ENCODE results near the gene UPF2.

The UPF2 gene

DNA sequence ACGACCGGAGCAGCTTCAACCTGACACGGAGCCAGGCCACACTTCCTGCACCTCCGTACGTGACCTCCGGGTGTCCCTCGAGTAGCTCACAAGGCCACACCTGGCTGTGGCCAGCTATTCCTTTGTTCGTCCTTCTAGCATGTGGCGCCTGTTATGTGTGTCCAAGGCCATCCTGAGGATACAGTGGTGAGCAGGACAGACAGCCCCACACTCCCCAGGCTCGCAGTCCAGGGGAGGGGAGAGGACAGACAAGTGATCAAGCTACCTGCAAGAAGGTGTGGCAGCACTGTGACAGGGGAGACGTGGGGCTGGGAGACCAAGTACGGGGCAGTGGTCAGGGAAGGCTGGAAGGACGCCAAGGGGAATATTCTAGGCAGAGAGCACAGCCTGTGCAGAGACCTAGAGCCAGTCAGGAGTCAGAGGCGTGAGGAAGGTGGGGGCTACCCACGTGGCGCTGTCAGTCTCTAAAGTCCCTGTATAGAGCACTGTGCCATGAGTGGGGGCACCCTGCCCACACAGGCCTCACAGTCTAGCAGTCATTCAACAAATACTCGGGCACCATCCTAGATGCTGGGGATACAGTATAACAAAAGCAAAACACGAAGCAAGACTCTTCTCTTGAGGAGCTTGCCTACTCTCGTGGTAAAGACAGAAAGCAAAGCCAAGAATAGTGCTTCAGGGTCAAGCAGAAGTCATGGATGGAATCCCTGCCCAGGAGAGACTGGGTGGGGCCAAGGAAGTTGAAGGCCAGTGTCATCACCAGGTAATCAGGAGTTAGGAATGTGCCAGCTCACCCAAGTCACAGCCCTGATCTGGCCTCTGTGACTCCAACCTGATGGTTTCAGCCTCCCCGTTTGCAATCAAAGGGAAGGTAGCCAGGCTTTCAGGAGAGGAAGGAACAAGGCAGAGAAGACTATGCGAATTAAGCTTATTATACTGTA lies 160.9 kb downstream of the UPF2 start:
- DNase-seq, result no peak

DNA sequence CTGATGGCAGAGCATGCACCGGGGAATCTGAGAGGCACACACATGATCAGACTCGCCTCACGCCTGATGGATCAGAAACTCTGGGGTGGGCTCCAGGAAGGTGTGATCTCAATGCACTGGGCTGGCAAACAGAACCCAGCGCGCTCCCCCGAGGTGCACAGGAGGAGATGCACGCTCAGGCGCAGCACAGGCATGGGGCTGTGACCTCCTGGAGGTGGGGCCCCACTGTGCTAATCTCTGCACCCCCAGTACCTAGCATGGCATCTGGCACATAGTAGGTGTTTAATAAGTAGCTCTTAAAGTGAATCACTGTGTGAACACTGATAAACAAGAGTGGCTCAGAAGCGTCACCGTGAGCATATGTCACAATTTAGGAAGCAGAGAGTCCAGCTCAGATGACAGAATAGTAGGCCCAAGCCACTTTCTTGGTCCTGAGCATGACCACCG lies 161.6 kb downstream of the UPF2 start:
- DNase-seq, result no peak

DNA sequence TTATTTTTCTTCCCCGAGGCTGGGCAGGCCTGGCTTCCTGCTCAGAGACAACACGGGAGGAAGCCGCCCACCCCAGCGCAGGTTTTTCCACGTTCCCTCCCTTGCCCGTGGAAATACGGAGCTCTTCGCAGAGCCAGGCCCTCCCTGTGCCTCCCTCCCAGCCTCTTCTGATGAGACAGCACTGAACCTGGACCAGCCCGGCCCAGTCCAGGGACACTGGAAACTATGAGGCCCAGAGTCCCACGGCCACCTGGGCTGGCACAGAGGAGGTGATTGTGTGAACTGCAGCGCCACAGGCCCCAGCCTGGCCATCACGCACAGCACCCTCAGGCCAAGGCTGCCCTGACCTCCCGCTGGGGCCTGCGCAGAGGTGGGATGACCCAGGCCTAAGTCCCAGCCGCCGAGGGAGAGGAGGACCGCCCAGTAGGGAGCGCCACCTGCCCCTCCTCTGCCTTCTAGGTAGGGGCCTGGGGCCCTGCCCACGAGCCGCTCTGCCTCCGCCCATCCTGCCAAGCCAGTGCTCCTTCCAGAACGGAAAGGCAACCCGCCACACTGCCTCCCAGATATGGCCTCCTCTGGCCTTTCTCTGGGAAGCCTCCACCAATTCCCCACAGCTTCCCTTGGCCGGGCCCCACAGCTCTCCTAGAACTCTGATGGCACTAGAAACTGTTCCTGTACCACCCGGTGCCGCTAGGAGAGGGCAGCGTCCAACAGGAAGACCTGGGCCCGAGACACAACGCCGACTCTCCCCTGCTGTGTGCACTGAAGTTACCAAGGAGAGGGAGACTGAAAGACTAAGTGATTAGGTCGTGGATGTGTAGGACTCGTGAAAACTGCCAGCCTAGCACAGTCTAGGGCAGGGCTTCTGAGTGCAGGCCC lies 162.2 kb downstream of the UPF2 start:
- DNase-seq, result no peak

DNA sequence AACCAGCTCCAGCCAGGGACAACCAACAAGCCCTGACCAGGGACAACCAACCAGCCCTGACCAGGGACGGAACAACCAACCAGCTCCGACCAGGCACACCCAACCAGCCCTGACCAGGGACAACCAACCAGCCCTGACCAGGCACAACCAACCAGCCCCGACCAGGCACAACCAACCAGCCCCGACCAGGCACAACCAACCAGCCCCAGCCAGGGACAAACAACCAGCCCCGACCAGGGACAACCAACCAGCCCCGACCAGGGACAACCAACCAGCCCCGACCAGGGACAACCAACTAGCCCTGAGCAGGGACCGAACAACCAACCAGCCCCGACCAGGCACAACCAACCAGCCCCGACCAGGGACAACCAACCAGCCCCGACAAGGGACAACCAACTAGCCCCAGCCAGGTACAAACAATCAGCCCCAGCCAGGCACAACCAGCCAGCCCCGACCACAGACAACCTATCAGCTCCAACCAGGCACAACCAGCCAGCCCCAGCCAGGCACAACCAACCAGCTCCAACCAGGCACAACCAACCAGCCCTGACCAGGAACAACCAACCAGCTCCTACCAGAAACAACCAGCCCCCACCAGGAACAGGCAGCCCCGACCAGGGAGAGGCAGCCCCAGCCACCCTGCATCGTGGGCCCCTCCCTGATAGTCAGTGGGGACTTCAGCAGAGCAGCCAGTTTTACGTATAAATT lies 163.1 kb downstream of the UPF2 start:
- DNase-seq, result no peak

DNA sequence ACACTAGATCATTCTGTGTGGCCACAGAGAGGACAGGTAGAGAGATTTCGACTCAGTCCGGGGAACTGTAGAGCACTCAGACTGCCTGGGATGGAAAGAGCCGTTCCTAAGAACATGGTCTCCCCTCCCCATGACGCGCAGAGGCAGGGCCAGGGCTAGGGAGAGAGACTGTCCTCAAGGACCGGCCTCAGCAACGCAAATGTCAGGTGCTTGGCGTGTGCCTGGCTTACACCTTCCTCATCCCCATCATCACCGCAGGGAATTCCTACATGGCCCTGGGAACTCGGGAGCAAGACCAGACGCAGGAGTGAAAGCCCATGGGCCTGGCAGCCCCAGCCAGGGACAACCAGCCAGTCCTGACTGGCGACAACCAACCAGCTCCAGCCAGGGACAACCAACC lies 163.8 kb downstream of the UPF2 start:
- DNase-seq, result no peak

DNA sequence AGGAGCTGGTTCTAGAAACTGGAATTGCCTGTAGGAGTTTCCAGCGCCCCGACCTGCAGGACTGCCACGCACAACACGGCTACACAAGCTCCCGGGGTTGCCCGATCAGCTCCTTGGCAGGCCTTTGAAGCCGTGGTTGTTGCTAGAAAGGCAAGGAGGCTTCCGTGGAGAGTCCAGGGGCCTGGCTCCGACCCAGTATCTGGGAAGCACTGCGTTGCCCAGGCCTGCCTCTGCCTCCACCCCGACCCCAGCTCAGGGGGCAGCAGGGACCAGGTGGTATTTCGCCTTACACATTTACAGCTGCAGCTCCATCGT lies 165.1 kb downstream of the UPF2 start:
- DNase-seq, result no peak

DNA sequence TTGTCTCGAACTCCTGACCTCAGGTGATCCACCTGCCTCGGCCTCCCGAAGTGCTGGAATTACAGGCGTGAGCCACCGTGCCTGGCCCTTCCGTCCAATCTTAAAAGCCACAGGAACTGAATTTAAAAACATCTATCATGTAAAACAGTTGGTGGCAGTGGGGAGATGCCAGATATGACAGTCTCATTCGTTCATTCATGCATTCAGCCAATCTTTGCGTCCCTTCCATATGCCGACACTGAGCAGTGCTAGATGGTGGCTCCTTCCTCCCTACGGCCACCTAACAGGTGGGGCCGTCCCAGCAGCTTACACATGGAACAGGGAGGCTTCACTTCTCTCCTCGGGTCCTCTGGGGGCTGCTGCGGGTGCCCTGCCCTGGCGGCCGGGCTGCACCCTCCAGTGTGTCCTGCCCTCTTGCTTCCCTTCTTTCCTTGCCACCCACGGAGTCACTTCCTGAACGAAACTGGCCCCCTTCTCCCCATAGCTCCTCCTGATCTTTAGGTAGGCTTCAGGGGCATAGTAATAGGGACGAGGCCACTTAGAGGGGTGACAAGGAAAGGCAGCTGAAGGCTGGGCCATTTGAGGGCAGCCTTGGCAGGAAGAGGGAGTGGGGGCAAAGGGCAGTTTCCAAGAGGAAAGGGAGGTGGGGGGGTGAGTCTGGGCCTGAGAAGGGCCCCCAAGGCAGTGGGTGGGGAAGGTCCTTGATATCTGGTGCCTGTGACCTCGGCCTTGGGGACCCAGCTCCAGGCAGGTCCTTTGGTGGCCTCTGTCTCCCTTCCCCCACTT lies 165.6 kb downstream of the UPF2 start:
- no peak for DNase-seq

DNA sequence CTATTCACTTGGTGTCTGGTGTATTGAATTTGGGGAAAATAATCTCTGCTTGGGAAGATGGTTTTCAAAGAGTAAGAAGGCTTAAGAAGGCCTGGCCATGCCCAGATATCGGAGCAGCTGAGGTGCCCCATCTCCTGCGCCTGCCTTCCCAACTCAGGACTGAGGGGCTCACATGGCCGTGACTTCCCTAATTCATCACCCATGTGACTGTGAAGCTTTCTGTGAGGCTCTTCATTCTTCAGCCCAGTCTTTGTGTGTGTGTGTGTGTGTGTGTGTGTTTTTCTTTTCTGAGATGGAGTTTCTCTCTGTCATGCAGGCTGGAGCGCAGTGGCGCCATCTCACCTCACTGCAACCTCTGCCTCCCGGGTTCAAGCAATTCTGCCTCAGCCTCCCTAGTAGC lies 166.3 kb downstream of the UPF2 start:
- no peak for DNase-seq

DNA sequence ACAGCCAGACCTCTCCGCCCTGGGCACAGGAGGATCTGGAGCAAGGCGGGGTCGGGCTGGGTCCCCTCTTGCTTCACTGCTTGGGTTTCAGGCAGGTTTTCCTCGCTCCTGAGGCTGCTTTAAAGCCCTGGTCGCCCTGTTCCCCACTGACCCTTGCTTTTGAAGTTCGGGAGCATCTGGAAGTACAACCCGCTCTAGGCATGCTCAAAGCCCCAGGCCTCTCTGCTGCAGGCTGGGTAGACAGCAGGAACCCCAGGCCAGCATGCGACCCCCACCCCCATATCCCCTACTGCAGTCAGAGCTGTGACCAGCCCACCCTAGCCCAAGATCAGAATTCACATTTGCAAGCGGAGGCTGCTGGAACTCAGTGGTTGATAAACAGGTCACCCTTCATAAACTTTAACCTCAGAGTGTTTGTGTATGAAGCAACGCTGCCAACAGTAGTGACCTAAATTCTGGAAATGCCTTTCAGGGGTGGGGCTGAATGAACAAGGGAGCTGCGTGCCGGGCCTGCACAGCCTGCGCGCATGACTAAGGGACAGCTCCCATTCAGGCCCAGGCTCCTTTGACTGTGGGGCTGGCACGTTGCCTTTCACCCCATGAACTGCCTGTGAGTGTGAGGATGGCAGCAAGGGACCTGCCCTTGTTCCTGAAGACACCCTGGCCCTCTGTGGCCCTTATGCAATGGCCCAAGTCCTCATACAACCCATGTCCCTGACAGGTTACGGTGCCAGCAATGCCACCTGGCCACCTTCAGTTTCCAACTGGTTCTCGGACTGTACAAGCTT lies 166.9 kb downstream of the UPF2 start:
- DNase-seq, result no peak

DNA sequence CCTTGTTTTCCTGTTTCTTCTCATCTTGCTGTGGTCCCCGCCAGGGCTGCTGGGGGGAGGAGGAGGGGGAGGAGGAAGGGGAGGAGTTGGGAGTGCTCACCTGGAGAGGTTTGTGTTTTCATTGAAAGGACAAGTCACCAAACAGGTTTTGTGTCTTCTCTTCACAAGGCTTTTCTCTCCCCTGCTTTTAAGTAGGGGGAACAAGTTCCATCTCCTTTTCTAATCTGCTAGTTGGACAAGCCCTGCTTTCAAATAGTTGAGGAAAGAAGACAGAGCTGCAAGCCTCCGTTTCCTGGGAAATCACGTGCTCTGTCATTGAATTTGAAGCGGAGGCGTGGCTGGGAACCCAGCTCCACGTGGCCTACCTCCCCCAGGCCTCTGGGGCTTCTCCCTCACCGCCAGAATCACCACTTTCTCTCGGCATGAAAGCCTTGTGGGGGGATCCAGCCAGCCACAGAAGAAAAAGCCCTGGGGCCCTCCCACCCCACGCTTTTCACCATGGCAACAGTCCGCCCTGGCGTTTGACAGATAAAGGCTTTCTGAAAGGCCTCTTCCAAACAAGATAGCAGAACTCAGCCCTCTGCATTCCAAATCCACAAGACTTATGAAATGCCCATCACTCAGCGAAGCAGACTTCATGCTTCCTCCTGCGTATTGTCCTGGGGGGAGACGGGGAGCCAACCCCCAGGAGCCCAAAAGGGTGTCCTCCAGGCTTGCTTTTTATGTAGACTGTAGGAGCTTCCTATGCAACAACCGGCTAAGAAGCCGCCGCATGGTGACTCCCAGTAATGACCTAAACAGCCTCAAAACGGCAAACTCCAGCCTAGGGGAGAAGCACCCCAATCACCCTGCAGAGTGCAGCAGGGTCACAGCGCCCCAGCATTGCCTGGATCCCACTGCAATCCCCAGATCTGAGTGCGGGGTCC lies 167.8 kb downstream of the UPF2 start:
- DNase-seq, result no peak

DNA sequence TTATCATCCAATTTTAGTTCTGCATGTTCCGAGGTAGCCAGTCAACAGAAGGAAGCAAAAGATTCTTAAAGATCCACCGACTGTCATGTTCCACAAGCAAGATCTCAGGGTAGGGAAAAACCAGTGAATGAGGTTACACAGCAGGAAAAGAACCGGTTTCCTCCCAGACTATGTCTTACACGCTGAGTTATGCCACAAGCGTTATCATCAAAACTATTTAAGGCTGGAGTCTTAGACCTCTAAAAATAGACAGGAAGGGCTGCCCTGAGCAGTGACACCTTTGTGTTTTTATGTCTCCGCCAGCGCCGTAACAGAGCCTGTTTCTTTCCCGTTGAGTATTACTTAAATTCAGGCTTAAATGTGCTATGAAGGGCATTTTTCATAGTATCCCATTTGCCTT lies 171.1 kb downstream of the UPF2 start:
- no peak for DNase-seq

DNA sequence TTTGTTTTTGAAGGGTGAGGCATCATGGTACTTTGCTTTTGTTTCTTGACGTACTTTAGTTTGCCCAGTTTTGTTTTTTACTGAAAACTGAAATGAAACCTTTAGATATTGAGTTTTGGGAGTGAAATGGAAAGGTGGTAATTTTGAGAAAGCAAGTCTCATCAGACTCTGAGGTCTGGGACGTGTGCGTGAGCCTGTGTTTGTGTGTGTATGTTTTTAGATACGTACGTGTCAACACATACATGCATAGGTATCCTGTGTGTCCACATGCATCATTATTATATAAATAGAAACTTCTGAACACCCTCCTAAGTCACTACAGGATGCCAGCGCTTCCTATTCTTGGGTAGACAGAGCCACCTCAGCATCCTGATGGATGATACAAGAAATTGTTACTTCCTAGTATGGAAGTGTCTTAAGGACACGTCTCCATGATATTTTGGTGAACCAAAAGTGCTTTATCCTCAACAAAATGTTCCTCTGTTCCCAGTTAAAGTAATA lies 171.7 kb downstream of the UPF2 start:
- no peak for DNase-seq

DNA sequence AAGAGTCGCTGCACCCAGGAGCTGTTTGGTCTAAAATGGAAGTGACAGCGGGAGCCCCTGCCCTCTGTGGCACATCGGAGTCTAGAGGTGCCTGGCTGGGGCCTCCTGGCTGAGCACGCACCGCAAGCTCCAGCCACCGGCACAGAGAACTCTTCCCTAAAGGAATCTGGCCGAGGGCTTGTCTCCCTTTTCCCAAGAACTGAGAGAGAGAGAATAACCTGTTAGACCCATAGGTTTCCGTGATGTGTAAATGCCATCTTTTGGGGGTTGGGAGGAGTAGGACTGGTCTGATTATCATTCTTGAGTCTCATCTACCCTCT lies 172.2 kb downstream of the UPF2 start:
- DNase-seq, result no peak

Measured in NCI-H526 treated with DMSO at 0.1 percent for 48 hours (cell line).